Right cardiac atrium (tissue), 5 donors: ENCODE measurements around the gene MYL3. TPM values are rescaled to one million over a fixed set of nuclear protein-coding genes. Genes with fewer than 3 reads are reported as not detected.

Experiments
- ATAC-seq, 2 donors: fragments of 200-7000 bp; cut with Tn5 transposase; one replicate each; pipeline versions ENCODE4 v1.8.0 to v1.9.1; 2020; ENCODE audit warnings: moderate library complexity in 2 of 2, mild to moderate bottlenecking in 1 of 2
- DNase-seq, 3 donors: peaks; one replicate each; pipeline ENCODE4 v3.0.0-alpha.2; 2020
- H3K27ac ChIP-seq: one replicate; pipeline ENCODE4 v1.5.1; 2013; ENCODE audit warnings: mild to moderate bottlenecking, low read length, control low read depth, moderate library complexity
- H3K27me3 ChIP-seq: one replicate; pipeline ENCODE4 v1.6.1; 2013; ENCODE audit not compliant: control insufficient read depth, insufficient read depth
- H3K4me1 ChIP-seq: one replicate; pipeline ENCODE4 v1.6.1; 2013; ENCODE audit warnings: low read length; ENCODE audit not compliant: control insufficient read depth, insufficient read depth
- H3K4me3 ChIP-seq: one replicate; pipeline ENCODE4 v1.5.1; 2013; ENCODE audit warnings: low read length, control low read depth
- H3K9me3 ChIP-seq: one replicate; pipeline ENCODE4 v1.6.1; 2013; ENCODE audit warnings: low read length; ENCODE audit not compliant: control insufficient read depth
- WGBS: extraction: QIAGEN DNeasy Blood & Tissue Kit; methylation state at CpG from one replicate; pipeline ENCODE4 v1.1.7; 2013; 5-methylcytosine and 5-hydroxymethylcytosine counted together
- intact Hi-C, 4 donors: fragments of 100-400 bp; cut with DNase I; formaldehyde crosslinking; loops; one replicate each; pipeline versions ENCODE4 v1.11.0 to v1.14.0; 2022 to 2023
- polyA plus RNA-seq: library from polyadenylated mRNA; stranded (reverse); fragments of 200-250 nt; gene quantifications from one replicate; pipeline ENCODE4 v1.2.3, GENCODE V29; 2013
- total RNA-seq, 4 donors: library from RNA; stranded (reverse); fragmentation: NEBNext Ultra II Directional; extraction: Animal tissue kit (Norgen Biotek cat#: 25700); gene quantifications; one replicate each; pipeline ENCODE4 v1.2.1, GENCODE V29; 2021
- donor health status: healthy with polysubstance abuse.
- donor health status: DM: no; HTN: yes; CAD: no.
- donor health status: DM: no; HTN: no; CAD: no.
- donor health status: DM: no; HTN: yes; CAD: no; lungs with severe emphysema.
- donor health status: DM: yes; HTN: yes; CAD: no.

Gene MYL3
- total and polyA plus RNA-seq, 5 donors, result 42.7 to 1,012 (median 428) TPM

- intact Hi-C loops, result loop anchor here in 1 of 4 donors (10.0 kb wide), 1 partner anchor 124 kb away; the partner anchor contains the start of gene PRSS50
- Histone ChIP-seq H3K4me3 (no peak overlapping the region), H3K27ac (no peak overlapping the region), H3K4me1 (no peaks in the 10 kb centered on the region), H3K27me3 (no peaks in the 10 kb centered on the region), H3K9me3 (no peaks in the 10 kb centered on the region)
- WGBS, result 70% methylated on average over 2 of the region's 2 CpGs
- ATAC-seq (no peak), DNase-seq (no peak)
Measured at GRCh38 chr3:46838301-46838700, 24.9 kb downstream of the MYL3 start.

DNA sequence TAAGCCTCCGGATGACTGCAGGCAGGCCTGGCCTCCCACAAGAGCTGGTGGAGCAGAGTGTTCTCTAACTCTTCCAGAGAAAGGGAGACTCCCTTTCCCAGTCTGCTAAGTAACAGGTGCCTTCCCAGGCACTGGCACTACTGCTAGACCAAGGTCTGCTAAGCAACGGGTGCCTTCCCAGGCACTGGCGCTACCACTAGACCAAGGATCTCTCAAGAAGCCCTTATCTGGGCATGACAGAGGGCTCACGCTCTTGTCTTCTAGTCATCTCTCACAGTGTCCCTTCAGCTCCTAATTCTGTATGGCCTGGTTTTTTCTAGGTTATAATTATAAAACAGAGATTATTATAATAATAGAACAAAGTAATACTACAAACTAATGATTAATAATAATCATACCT lies 27.8 kb downstream of the MYL3 start:
- intact Hi-C loops, result loop anchor here in 1 of 4 donors (10.0 kb wide), 1 partner anchor 121 kb away; the partner anchor contains the start of gene PRSS50
- Histone ChIP-seq H3K27ac (no peak overlapping the region), H3K27me3 (no peaks in the 10 kb centered on the region), H3K9me3 (no peaks in the 10 kb centered on the region), H3K4me1 (no peaks in the 10 kb centered on the region), H3K4me3 (no peak overlapping the region)
- DNase-seq (no peak), ATAC-seq (no peak)
- 88% methylated on average over 4 of the region's 4 CpGs for WGBS

GRCh38 chr3:46835054-46835453 lies 28.2 kb downstream of the MYL3 start:
- H3K9me3 ChIP-seq, result no peaks in the 10 kb centered on the region
- no peak for DNase-seq
- intact Hi-C loops, result loop anchor here in 1 of 4 donors (10.0 kb wide), 1 partner anchor 120 kb away; the partner anchor contains the start of gene PRSS50
- H3K27ac ChIP-seq, result no peak overlapping the region
- 89% methylated on average over 12 of the region's 12 CpGs for WGBS
- no peaks in the 10 kb centered on the region for H3K27me3 ChIP-seq
- no peaks in the 10 kb centered on the region for H3K4me1 ChIP-seq
- H3K4me3 ChIP-seq, result no peak overlapping the region
- no peak for ATAC-seq

DNA sequence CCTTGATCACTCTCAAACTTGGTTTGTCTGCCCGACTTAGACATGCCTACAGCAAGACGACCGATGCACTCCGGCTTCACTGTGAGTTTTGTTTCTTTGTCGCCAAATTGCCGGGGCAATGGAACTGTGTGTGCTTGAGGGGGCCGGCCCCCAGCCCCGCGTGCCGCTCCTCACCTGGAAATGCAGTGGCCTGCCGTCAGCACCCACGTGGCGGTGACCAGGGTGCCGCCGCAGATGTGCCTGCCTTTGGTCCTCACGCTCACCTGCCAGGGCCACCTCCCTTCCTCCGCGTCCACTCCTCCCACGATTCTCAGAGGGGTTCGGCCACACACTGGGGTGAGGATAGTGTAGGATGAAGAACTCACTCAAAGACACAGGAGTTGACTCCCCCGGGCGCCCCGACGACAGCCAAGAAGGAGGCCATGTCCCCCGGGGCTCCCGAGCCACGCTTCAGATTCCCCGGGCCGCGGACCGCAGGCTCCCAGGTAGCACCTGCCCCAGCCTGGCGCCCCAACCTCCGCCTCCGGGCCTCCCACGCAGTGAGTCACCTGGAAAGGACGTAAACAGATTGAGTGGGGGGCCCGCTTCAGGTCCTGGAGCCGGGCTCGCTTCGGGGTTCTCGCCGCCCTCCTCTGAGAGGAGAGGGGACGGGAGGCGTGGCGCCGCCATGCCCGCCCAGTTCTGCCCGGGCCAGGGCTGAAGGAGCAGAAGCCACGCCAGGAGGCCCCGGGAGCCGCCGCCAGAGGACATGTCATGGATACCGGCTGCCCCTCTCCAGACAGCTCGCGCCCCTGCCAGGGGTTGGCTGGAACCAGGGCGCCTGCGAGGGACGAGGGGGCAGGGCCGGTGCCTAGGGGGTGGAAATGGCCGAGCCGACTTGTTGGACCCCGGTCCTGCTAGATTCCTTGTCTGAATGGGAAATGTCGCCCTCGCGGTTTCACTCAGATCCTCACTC lies 29.6 kb downstream of the MYL3 start:
- H3K9me3 ChIP-seq, result no peaks in the 10 kb centered on the region
- WGBS, result 94% methylated on average over 65 of the region's 65 CpGs

GRCh38 chr3:46831841-46832240 lies 31.4 kb downstream of the MYL3 start:
- H3K4me1 ChIP-seq, result no peaks in the 10 kb centered on the region
- no peak overlapping the region for H3K4me3 ChIP-seq
- DNase-seq (no peak), ATAC-seq (no peak)
- 68% methylated on average over 1 of the region's 1 CpG for WGBS
- H3K9me3 ChIP-seq, result no peaks in the 10 kb centered on the region
- H3K27ac ChIP-seq, result no peak overlapping the region
- intact Hi-C loops, result loop anchor here in 1 of 4 donors (10.0 kb wide), 1 partner anchor 117 kb away; the partner anchor contains the start of gene PRSS50
- H3K27me3 ChIP-seq, result no peaks in the 10 kb centered on the region

More for the DNA sequence above, 29.6 kb downstream of the MYL3 start:
- intact Hi-C loops, result loop anchor here in 1 of 4 donors (10.0 kb wide), 1 partner anchor 119 kb away; the partner anchor contains the start of gene PRSS50
- H3K4me1 ChIP-seq, result no peaks in the 10 kb centered on the region
- no peak overlapping the region for H3K4me3 ChIP-seq
- H3K27ac ChIP-seq, result no peak overlapping the region
- no peak for DNase-seq
- peak; percentile 18 to 35 for ATAC-seq
- no peaks in the 10 kb centered on the region for H3K27me3 ChIP-seq

DNA sequence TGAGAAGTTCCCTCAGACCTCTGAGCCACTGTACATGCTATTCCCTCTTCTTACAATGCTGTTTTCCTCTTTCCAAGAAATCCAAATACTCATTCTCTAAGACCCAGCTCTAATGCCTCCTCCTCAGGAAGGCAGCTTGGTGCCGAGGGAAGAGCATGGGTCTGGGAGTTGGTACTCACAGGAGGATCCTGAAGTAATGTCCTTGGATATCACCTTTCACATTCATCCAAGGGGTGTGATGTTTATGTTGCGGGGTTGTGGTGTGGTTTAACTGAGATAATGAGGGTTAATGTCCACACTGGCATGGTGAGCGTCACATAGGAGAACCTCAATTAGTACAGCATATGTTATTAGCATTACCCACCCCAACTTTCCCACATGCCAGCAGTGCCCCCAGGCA lies 31.9 kb downstream of the MYL3 start:
- no peak for DNase-seq
- H3K27me3 ChIP-seq, result no peaks in the 10 kb centered on the region
- no peak overlapping the region for H3K27ac ChIP-seq
- intact Hi-C loops, result loop anchor here in 1 of 4 donors (10.0 kb wide), 1 partner anchor 117 kb away; the partner anchor contains the start of gene PRSS50
- WGBS, result 93% methylated on average over 3 of the region's 3 CpGs
- H3K4me3 ChIP-seq, result no peak overlapping the region
- H3K9me3 ChIP-seq, result no peaks in the 10 kb centered on the region
- no peaks in the 10 kb centered on the region for H3K4me1 ChIP-seq
- no peak for ATAC-seq

DNA sequence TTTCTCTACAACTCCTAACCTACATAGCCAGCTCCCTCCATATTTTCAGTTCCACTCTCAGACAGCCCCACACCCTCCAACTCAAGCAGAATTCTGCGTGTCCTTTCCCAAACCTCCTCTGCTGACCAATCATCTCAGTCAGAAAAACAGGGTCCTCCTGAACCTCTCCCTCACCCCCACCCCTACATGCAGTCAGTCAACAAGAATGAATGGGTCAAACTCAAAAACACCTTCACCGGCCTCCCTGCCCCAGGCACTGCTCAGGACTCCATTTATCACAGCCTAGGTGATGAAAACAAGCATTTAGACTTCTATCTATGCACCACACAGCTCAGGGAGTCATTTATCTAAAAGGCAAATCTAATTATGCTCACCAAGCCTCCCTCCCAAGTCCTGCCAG lies 32.4 kb downstream of the MYL3 start:
- H3K9me3 ChIP-seq, result no peaks in the 10 kb centered on the region
- H3K4me3 ChIP-seq, result no peak overlapping the region
- H3K4me1 ChIP-seq, result no peaks in the 10 kb centered on the region
- ATAC-seq, result no peak
- intact Hi-C loops, result loop anchor here in 1 of 4 donors (10.0 kb wide), 1 partner anchor 116 kb away; the partner anchor contains the start of gene PRSS50
- no peaks in the 10 kb centered on the region for H3K27me3 ChIP-seq
- 75% methylated on average over 2 of the region's 2 CpGs for WGBS
- no peak for DNase-seq
- H3K27ac ChIP-seq, result no peak overlapping the region

DNA sequence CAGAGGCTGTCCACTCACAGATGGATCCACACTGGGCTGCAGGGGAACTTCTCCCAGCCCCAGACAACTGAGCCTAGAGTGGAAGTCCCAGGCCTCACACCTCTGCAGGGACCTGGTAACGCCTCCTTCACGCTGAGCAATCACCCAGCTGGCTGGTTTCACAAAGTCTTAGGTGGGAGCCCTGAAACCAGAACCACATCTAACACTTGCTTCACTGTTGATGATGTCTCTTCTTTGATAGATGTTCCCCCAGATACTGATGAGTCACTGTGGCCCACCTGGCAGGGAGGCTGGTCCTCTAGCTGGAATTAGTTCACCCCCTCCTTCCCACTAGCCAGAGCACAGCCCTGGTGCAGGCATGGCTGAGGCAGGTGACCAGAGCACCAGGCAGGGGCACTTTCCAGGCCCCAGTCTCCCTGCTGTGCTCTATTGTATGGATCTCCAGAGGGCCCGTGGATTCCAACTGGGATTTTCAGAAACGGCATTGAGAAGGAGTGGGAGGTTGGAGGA lies 33.5 kb downstream of the MYL3 start:
- WGBS, result 74% methylated on average over 4 of the region's 4 CpGs

GRCh38 chr3:46825450-46825849 lies 37.8 kb downstream of the MYL3 start:
- WGBS, result 84% methylated on average over 2 of the region's 2 CpGs
- no peaks in the 10 kb centered on the region for H3K27me3 ChIP-seq
- no peaks in the 10 kb centered on the region for H3K9me3 ChIP-seq
- no peaks in the 10 kb centered on the region for H3K4me1 ChIP-seq
- intact Hi-C loops, result no loop called here
- no peak overlapping the region for H3K27ac ChIP-seq
- ATAC-seq (no peak), DNase-seq (no peak)
- H3K4me3 ChIP-seq, result no peak overlapping the region

More for the DNA sequence above, 33.5 kb downstream of the MYL3 start:
- no peak for DNase-seq
- Histone ChIP-seq H3K4me3 (no peak overlapping the region), H3K9me3 (no peaks in the 10 kb centered on the region), H3K4me1 (no peaks in the 10 kb centered on the region), H3K27ac (no peak overlapping the region), H3K27me3 (no peaks in the 10 kb centered on the region)
- ATAC-seq, result no peak
- intact Hi-C loops, result loop anchor here in 1 of 4 donors (10.0 kb wide), 1 partner anchor 115 kb away; the partner anchor contains the start of gene PRSS50

DNA sequence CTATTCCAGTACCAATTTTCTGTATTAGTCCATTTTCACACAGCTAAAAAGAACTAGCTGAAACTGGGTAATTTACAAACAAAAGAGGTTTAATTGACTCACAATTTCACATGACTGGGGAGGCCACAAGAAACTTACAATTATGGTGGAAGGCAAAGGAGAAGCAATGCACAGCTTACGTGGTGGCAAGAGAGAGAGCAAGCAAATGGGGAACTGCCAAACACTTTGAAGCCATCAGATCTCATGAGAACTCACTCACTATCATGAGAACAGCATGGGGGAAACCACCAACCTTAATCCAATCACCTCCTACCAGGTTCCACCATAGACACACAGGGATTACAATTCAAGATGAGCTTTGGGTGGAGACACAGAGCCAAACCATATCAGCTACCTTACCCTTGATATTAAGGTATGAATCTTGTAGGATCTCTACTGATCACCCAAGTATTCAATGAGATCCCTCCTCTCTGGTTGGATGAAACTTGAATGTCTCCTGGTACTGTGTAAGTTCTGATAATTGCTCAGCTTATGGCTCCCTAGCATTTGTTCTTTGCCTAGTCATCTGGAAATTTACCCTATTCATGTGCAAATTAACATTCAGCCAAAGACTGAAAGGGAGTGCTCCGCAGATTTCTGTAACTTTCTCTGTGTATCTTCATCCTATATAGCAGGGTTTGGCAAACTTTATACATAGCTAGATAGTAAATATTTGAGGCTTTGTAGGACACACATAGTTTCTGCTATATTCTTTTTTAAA lies 38.9 kb downstream of the MYL3 start:
- Histone ChIP-seq H3K27ac (no peak overlapping the region), H3K27me3 (no peaks in the 10 kb centered on the region), H3K9me3 (no peaks in the 10 kb centered on the region), H3K4me1 (no peaks in the 10 kb centered on the region), H3K4me3 (no peak overlapping the region)
- intact Hi-C loops, result no loop called here
- no peak for ATAC-seq
- DNase-seq, result no peak
- WGBS, result 79% methylated on average over 2 of the region's 2 CpGs
